GM19438 (cell line): ENCODE results near the gene EBPL.
"Not testable (repeated sequence)": the region's sequence is repeated elsewhere in the genome, so short reads cannot be mapped to it uniquely, and the experiment has no call there.

Experiments
- ATAC-seq: cut with Tn5 transposase; IDR thresholded peaks from one replicate; pipeline ENCODE4 v1.9.1; 2021; ENCODE audit warnings: low read depth; ENCODE audit not compliant: unreplicated experiment

EBPL gene

GRCh38 chr13:49638030-49638743 lies 53.1 kb downstream of the EBPL start:
- no peak for ATAC-seq

DNA sequence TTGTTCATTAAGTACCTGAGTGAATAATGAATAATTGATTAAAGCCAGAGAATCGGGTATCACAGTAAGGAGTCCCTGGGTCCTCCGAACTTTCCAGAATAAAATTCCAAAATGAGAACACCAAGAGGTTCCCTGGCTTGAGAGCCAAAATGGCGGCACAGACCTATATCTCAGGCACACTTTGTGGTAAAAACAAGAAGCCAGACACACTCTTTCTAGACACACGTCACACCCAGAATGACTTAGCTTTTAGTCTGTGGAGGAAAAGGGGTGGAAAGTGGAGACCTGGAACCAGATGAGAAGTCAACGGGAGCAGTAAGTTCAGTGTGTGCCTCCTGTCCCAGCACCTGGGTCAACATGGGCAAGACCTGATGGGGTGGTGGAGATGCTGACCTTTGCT lies 54.6 kb downstream of the EBPL start:
- no peak for ATAC-seq

DNA sequence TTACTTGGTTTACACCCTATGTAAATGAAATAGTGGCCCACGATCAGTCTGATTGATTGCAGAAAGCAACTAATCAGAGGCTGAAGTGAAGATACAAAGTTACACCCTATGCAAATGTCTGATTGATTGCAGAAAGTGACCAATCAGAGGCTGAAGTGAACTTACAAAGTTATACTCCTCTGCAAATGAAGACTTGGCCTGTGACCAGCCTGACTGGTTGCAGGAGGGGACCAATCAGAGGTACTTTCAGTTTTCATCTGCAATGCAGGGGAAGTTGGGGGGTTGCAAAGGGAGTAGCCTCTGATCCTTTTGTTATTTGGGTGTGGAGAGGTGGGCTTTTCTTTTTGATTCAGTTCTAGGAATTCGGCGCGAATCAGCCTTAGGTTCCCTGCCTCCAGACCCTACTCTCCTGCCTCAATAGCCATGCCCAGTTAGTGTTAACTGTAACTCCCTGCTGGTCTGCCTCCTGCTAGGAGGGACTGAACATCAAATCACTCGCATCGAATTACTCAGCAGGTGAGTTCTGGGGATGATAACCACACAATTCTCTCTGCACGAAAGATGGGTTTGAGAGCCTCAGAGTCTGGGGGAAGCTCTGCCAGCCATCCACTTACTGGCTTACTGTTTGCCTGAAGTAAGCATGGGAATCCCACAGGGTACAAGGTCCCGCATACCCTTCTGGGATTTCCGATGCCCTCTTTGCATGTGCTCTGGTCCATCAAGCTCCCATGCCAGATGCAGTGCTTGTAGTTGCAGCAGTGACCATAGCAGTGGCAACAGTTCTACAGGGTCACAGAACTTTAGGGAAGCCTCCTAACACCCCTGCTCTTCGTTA lies 55.5 kb downstream of the EBPL start:
- no peak for ATAC-seq

DNA sequence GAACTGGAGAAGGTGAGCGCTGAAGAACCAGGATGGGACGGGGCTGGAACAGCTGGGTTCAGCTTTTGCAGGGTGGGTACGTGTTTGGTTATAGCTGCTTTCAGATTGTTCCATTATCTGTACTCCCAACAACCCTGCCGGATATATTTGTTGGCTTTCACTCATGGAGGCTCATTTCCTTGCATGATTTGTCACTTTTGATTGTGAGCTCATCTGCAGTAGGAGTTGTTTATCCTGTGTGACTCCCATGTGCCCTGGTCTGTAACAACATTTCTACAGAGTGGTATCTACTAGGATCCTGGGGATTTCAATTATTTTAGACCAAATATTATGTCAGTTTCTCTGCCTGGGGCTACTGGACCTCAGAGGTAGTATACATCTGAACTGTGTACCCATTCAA lies 57.6 kb downstream of the EBPL start:
- ATAC-seq: no peak

GRCh38 chr13:49632156-49632555 lies 59.1 kb downstream of the EBPL start:
- no peak for ATAC-seq

DNA sequence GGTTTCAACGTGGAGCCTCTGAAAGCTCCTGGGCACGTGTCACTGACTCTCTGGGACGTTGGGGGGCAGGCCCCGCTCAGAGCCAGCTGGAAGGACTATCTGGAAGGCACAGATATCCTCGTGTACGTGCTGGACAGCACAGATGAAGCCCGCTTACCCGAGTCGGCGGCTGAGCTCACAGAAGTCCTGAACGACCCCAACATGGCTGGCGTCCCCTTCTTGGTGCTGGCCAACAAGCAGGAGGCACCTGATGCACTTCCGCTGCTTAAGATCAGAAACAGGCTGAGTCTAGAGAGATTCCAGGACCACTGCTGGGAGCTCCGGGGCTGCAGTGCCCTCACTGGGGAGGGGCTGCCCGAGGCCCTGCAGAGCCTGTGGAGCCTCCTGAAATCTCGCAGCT lies 60.7 kb downstream of the EBPL start:
- no peak for ATAC-seq

- ATAC-seq: no peak
Measured at GRCh38 chr13:49629947-49630346, 61.3 kb downstream of the EBPL start.

GRCh38 chr13:49629196-49629938 lies 61.9 kb downstream of the EBPL start:
- ATAC-seq: no peak

DNA sequence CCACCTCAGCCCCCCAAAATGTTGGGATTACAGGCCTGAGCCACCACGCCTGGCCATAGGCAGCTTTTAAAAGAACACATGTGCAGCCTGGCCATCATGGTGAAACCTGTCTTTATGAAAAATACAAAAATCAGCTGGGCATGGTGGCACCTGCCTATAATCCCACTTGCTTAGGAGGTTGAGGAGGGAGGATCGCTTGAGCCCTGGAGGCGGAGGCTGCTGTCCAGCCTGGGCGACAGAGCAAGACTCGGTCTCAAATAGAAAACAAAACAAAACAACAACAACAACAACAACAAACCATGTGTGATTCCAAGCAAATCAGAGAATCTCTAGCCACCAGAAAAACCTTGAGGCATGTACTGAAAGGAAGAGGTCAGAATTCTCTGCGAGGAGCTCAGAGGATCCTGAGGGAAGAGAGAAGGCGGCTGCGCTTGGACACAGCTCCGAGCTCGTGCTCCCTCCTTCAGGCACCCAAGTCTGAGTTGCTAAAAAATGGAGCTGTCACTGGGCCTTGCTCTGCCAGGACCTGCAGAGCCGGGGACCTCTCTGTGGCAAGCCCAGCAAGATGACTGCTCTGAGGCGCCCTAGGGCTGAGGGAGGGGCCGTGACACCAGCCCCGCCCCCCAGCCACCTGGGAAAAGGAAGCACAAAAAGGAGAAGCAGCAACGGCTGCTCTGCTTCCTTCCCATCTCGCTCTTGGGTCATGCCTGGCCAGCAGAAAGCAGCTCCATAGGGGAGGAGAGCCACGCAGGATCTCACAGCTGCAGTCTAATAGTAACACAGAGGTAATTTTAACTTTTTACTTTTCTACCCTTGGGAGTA lies 63.2 kb downstream of the EBPL start, which contains the start of gene ARL11:
Gene ARL11 (plus strand): TSS at position 677 of the 822 bp plus-strand sequence. CDS start 1,941 bp downstream, outside the sequence.
- ATAC-seq: peak; percentile 98

DNA sequence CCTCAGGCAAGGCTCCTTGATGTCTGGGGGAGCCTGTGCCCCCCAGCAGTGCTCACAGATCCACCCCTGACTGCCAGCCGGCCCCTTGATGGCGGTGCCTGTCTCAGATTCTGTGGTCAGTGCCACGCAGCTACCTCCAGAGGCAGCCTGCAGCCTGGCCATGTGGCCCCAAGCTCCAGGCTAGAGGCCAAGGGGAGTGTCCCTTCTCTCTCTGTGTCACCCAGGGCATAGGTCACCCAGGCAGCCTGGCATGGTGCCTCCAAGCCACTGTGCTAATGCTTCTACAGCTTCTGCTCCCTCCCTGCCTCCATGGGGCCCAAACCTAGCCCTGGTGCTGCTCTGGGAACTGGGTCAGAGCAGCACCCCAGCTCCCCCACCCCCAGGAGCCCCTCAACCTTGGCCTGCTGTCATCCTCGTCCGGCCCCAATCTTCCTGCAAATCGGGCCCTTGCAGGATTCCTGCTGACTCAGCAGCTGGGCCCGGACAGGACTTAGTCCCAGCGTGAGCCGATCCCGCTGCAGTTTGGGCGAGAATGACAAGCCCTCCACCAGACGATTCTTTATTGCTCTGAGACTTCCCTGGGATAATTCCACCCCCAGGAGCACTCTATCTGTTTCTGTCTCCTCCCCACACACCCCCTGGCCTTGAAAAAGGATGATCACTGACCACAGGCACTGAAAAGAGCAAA lies 65.8 kb downstream of the EBPL start:
- no peak for ATAC-seq

DNA sequence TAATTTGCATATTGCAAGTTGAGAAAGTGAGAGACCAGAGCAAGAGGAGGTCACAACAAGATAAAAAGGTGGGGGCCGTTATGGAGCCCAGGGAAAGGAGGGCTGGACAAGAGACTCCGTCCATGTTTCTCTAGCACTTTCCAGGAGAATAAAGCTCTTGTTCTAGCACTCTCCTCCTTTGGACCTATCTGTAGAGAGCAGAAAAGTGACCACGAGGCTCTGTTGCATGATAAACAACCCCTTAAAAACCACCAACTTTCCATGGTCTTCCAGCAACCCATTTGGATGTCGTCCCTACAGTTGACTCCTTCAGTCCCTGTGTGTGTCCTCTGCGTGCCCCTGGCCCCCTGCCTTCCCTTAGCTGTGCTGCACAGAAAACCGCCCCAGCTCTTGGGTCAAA lies 67.1 kb downstream of the EBPL start:
- ATAC-seq: no peak

DNA sequence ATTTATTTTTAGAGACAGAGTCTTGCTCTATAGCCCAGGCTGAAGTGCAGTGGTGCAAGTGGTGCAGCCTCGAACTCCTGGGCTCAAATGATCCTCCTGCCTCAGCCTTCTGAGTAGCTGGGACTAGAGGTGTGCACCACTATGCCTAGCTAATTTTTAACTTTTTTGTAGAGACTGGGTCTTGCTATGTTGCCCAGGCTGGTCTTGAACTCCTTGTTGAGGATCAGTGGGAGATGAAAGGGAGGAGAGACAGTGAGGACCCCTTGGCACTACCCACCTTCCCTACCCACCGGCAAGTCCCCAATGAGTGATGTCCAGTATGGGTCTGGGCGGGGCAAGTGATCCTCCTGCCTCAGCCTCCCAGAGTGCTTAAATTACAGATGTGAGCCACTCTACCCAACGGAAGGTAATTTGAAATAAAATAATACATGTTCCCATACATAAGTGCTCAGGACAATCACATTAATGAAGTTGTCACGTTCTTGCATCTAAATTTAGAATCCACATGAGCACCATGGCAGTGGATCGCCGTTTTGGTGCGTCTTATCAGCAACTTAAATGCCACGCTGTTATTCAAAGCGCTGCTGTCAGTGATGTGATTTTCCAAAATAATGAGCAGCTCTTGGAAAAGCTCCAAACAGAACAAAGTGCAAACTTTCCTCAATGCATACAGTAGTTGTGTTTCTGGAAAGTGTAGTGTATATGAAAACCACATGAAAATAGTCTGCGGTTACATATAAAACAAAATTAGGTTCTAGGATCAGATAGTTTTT lies 68.9 kb downstream of the EBPL start:
- no peak for ATAC-seq

GRCh38 chr13:49620170-49620621 lies 71.1 kb downstream of the EBPL start:
- ATAC-seq: peak; percentile 76

DNA sequence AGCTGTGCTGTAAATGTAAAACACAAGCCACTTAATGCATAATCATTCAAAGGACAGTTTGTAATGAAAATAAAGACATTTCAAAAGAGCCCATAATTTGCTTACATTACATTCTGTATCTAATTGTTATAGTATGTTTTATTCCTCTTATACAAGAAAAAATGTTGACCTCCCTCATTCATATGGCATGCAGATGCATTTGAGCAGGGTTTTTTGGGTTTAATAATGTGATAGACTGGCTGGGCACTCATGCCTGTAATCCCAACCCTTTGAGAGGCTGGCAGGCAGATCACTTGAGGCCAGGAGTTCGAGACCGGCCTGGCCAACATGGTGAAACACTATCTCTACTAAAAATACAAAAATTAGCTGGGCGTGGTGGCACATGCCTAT lies 74.6 kb downstream of the EBPL start:
- ATAC-seq: no peak

DNA sequence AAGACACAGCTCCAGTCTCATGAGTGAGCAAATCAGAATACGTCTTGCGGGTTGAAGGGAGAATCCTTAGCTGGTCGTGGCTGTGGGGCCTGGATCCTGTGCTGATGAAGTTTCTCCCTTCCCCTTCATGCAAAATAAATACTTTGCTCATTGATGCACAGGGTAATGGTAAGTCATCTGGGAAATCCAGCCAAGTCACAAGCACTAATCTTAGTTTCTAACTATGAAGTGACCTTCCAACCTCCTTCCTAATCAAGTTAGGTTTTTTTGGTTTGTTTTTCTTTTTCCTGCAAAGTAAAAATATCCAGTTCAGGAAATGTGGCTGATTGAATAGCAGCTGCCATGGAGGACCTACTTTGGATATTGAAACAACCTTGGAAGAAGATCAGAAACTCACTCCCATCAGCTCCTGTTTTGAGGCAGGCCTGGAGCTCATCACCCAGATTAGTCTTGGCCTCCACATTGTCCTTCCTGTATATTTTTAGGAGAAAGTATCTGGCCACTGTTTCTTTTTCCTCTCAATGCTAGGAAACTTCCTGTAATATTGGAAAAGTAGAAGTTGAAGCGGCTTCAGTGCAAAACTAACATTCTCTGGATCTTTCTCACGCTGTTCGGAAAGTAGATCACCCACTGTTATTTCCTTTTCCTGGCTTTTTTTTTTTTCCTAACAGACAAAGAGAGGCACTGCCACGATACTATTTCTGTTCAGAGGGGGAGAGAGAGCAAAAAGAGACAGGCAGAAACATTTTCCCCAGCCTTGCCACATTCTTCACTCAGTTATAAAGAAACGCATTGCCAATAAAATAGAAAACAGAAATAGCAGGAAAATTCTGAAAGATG lies 75.2 kb downstream of the EBPL start:
- ATAC-seq: no peak

DNA sequence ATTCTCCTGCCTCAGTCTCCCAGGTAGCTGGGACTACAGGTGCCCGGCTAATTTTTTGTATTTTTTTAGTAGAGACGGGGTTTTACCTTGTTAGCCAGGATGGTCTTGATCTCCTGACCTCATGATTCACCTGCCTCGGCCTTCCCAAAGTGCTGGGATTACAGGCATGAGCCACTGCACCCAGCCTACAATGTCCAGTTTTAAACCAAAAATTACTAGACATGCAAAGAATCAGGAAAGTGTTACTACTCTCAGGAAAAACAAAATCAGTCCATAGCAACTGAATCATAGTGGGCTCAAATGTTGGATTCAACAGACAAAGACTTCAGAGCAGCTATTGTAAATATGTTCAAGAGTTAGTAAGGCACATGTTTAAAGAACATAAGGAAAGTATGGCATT lies 79.2 kb downstream of the EBPL start:
- ATAC-seq: not testable (repeated sequence)
